ENCODE data around the gene BCCIP.

DNA sequence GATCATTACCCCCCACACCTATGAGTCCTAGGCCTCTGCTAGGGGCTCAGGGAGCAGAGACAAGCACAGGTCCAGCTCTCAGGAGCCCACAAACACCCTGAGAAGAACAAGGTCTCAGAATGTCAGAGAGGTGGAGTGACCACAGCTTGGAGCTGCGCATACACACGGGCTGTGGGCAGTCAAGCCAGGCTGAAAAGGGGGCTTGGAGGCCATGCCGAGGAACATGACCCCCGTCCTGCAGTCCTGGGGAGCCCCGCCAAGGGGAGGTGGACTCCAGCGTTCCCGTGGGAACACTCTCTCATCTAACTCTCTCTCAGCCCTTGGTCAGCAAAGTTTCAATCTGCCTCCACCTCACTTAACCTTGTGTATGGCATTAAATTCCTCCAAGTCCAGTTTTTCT lies 39.9 kb upstream of the BCCIP start:
- TF ChIP-seq POLR2A (IDR thresholded peaks at IDR 0.05): no peak
- TF ChIP-seq, protein P1, sequence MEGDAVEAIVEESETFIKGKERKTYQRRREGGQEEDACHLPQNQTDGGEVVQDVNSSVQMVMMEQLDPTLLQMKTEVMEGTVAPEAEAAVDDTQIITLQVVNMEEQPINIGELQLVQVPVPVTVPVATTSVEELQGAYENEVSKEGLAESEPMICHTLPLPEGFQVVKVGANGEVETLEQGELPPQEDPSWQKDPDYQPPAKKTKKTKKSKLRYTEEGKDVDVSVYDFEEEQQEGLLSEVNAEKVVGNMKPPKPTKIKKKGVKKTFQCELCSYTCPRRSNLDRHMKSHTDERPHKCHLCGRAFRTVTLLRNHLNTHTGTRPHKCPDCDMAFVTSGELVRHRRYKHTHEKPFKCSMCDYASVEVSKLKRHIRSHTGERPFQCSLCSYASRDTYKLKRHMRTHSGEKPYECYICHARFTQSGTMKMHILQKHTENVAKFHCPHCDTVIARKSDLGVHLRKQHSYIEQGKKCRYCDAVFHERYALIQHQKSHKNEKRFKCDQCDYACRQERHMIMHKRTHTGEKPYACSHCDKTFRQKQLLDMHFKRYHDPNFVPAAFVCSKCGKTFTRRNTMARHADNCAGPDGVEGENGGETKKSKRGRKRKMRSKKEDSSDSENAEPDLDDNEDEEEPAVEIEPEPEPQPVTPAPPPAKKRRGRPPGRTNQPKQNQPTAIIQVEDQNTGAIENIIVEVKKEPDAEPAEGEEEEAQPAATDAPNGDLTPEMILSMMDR (IDR thresholded peaks at IDR 0.05): no peak

Measured in lower leg skin (tissue), 3 donors.